ENCODE data around the gene PMIS2. TPM values are rescaled to one million over a fixed set of nuclear protein-coding genes. Genes with fewer than 3 reads are reported as not detected.

PMIS2 gene
- total RNA-seq, 1 experiment from 2014 or later: not detected

GRCh38 chr19:35607661-35608060 lies 21.7 kb downstream of the PMIS2 start:
- Histone ChIP-seq H3K9ac (ENCODE audit: low read length) (no peak overlapping the region), H2AFZ (ENCODE audit: low read depth, low read length, poor library complexity, severe bottlenecking) (no peak overlapping the region), H4K20me1 (ENCODE audit: insufficient read depth) (no peaks in the 10 kb centered on the region), H3K79me2 (ENCODE audit: insufficient read depth, low read length) (no peaks in the 10 kb centered on the region; the same call in 1 of the 2 replicates), H3K4me1 (ENCODE audit: control insufficient read depth in 1 of 2, insufficient read depth in 2 of 2, low read length in 2 of 2) (peaks cover 8 to 14% of the 10 kb centered on the region in 2 experiments; a peak in 3 of 4 replicates), H3K9me3 (ENCODE audit: control insufficient read depth in 1 of 2, insufficient read depth in 1 of 2, low read depth in 1 of 2, low read length in 2 of 2) (peaks cover 0 to 3% of the 10 kb centered on the region in 2 experiments; a peak in 1 of 4 replicates), H3K27ac (ENCODE audit: low read depth, low read length) (no peak overlapping the region), H3K4me3 (replicated peaks in 1 of 2; ENCODE audit: low read depth in 1 of 2, low read length in 2 of 2) (no peak overlapping the region), H3K36me3 (ENCODE audit: control insufficient read depth in 1 of 2, insufficient read depth in 2 of 2, low read length in 2 of 2) (no peaks in the 10 kb centered on the region), H3K9me2 (ENCODE audit: insufficient read depth) (no peaks in the 10 kb centered on the region), H3K27me3 (ENCODE audit: insufficient read depth, low read length) (no peaks in the 10 kb centered on the region), H3K4me2 (ENCODE audit: low read length) (no peak overlapping the region)
- ATAC-seq (no peak), DNase-seq (ENCODE audit: low read depth, low spot score) (no peak)
- ChIA-PET POLR2A (interaction anchor here (0.6 kb wide), 1 partner anchor 97 kb away, joined by 3 read pairs; no protein-coding TSS in a partner anchor), RAD21 (ENCODE audit: low non-redundant PET in 1 of 2, low total read pairs in 2 of 2, uncharacterized antibody in 2 of 2, unreplicated experiment in 2 of 2) (no interaction called here), CTCF (no interaction called here)
- TF ChIP-seq FOSL1 (IDR thresholded peaks at IDR 0.05; ENCODE audit: low read depth) (no peak), POLR2A (IDR thresholded peaks at IDR 0.05; ENCODE audit: borderline replicate concordance, extremely low read depth, insufficient read depth, insufficient read length) (no peak), EZH2 (IDR thresholded peaks at IDR 0.05) (no peak), YY1 (IDR thresholded peaks at IDR 0.05; ENCODE audit: extremely low read depth, insufficient replicate concordance, low read depth, low read length) (no peak), JUND (IDR thresholded peaks at IDR 0.05) (no peak)
- TF ChIP-seq, protein P1, sequence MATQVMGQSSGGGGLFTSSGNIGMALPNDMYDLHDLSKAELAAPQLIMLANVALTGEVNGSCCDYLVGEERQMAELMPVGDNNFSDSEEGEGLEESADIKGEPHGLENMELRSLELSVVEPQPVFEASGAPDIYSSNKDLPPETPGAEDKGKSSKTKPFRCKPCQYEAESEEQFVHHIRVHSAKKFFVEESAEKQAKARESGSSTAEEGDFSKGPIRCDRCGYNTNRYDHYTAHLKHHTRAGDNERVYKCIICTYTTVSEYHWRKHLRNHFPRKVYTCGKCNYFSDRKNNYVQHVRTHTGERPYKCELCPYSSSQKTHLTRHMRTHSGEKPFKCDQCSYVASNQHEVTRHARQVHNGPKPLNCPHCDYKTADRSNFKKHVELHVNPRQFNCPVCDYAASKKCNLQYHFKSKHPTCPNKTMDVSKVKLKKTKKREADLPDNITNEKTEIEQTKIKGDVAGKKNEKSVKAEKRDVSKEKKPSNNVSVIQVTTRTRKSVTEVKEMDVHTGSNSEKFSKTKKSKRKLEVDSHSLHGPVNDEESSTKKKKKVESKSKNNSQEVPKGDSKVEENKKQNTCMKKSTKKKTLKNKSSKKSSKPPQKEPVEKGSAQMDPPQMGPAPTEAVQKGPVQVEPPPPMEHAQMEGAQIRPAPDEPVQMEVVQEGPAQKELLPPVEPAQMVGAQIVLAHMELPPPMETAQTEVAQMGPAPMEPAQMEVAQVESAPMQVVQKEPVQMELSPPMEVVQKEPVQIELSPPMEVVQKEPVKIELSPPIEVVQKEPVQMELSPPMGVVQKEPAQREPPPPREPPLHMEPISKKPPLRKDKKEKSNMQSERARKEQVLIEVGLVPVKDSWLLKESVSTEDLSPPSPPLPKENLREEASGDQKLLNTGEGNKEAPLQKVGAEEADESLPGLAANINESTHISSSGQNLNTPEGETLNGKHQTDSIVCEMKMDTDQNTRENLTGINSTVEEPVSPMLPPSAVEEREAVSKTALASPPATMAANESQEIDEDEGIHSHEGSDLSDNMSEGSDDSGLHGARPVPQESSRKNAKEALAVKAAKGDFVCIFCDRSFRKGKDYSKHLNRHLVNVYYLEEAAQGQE (IDR thresholded peaks at IDR 0.05; ENCODE audit: low read depth): no peak
- TF ChIP-seq, protein P2, sequence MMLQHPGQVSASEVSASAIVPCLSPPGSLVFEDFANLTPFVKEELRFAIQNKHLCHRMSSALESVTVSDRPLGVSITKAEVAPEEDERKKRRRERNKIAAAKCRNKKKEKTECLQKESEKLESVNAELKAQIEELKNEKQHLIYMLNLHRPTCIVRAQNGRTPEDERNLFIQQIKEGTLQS (IDR thresholded peaks at IDR 0.05): no peak
- BruUV-seq (replicated peaks): no TSS peak
- intact Hi-C loops (cut with micrococcal nuclease): no loop called here

Data from HCT116 (cell line).